HG02852 (cell line): ENCODE measurements around the gene LGALS3BP.
"Not testable (repeated sequence)": the region's sequence is repeated elsewhere in the genome, so short reads cannot be mapped to it uniquely, and the experiment has no call there.

Experiments used
- ATAC-seq: cut with Tn5 transposase; IDR thresholded peaks from one replicate; pipeline ENCODE4 v1.9.1; 2021; ENCODE audit warnings: mild to moderate bottlenecking, moderate library complexity; ENCODE audit not compliant: unreplicated experiment

LGALS3BP gene

DNA sequence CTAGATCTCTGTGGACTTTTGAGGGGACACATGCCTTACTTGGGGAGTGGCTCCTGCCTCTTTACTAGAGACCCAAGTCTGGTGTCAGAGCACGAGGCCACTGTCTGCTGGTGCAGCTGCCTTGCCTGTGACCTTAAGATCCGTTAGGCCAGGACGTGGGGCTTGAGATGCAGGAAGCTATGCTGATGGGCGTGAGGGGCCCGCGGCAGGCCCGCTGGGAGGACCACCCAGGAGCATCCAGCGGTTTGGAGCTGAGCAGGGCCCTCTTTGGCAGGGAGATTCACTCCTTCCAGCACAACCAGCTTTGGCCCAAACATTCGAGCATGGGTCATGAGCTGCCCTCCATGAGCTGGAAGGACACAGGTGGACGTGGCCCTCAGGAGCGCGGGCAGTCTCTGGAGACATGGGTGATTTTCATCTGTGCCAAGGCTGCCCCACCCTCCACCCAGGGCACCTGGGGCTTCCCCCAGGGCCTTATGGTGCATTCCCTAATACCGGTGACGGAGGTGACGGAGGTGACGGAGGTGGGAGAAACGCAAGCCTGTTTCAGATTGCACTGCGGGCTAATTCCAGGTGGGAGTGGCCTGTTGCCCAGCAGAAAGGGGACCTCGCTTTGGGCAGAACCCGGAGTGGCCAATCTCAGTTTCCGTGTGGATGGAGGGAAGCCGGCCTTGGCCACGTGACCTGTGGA is 12.7 kb downstream of the LGALS3BP start:
- ATAC-seq, result no peak

DNA sequence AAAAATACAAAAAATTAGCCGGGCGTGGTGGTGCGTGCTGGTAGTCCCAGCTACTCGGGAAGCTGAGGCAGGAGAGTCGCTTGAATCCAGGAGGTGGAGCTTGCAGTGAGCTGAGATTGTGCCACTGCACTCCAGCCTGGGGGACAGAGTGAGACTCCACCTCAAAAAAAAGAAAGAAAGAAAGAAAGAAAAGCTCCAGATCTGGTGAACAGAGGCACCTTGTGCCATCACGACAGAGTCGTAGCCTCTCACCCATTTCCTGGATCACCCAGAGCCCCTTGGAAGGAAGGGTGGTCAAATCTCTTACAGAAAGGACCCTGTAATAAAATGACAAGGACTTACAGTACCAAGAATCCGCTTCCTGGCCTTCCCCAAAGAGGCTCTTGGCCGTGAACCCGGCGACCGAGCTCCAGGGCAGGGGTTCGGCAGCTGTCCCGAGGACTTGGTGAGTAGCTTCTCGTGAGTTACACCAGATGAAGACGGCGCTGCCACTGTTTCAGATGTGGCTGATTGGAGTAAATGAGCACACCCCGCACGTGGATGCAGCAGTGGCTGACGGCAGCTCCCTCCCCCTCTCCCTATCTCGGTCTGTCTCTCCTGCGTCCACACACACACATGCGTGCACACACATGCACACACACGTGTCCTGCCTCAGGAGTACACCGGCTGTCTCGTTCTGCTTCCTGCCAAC is 13.5 kb downstream of the LGALS3BP start:
- ATAC-seq, result no peak

DNA sequence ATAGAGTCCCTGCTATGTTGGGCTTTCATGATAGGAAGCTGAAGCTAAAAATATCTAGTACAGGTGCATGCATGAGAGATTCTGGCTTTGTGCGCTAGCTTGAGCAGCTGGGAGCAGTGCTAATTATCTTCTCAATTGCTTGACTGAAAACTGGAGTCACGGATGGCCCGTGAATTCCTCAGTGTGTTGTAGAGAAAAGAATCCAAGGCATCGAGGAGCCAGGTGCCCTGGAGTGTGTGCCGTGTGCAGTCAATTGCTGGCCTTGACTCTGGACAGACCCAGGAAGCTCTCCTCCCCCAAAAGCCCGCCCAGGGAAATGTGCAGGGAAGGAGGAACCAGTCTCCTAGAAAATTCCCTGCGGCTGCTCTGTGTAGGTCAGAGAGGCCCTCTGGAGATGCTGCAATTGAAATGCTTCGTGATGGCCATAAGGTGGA is 14.2 kb downstream of the LGALS3BP start:
- no peak for ATAC-seq

DNA sequence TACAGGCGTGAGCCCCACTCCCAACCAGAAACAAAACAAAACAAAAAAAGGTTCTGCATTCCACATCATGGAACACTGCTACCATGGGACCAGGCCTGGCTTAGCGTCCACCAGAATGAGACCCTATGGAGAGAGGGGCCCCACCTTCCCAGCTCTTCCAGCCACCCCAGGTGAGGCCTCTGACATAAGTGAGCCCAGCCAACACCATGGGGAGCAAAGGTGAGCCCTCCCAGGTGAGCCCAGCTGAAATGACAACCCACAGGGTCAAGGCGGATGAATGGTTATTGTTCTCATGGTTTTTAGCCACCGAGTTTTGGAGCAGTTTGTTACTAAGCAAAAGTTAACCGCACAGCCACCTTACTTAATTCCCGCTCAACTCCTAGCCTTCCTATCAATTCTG is 16.3 kb downstream of the LGALS3BP start:
- no peak for ATAC-seq

DNA sequence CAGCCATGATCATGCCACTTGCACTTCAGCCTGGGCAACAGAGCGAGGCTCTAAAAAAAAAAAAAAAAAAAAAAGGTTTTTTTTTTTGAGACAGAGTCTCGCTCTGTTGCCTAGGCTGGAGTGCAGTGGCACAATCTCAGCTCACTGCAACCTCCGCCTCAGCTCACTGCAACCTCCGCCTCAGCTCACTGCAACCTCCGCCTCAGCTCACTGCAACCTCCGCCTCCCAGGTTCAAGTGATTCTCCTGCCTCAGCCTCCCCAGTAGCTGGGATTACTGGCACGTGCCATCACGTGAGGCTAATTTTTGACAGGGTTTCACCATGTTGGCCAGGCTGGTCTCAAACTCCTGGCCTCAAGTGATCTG is 16.8 kb downstream of the LGALS3BP start:
- ATAC-seq, result not testable (repeated sequence)

DNA sequence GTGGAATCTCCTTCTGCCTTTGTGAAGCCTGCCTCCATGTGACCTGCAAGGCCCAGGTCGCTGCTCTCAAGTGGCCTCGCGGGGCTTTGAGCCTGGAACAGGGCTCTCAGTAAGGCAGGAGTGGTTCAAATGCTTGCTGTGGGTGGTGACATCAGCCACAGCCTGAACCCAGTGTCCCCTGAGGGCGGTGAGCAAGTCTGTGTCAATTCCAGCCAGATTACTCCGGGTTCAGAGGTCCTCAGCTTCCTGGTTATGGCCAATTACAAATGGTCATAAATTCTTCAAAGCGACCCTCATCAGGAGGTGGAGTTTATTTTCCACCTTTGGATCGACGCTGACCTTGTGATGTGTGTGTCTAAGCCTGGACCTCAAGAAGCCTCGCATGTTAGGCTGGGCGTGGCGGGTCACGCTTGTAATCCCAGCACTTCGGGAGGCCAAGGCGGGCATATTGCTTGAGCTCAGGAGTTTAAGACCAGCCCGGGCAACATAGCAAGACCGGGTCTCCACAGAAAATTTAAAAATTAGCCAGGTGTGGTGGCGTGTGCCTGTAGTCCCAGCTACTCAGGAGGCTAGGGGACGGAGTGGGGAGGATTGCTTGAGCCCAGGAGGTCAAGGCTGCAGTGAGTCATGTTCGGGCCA is 17.3 kb downstream of the LGALS3BP start:
- ATAC-seq, result no peak

DNA sequence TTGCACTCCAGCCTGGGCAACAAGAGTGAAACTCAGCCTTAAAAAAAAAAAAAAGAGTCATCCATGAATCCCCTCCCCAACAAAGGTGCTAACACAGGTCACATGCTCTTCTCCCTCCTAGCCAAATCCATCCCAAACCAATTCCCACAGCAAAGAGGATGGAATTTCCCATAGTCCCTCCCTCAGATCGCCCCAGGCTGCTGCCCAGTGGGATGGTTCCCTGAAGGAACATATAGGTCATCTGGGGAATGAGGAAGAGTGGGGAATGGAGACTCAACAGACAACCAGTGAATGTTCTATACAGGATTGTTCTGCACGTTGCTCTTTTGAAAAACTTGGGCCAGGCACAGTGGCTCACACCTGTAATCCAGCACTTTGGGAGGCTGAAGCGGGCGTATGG is 18.2 kb downstream of the LGALS3BP start:
- no peak for ATAC-seq

DNA sequence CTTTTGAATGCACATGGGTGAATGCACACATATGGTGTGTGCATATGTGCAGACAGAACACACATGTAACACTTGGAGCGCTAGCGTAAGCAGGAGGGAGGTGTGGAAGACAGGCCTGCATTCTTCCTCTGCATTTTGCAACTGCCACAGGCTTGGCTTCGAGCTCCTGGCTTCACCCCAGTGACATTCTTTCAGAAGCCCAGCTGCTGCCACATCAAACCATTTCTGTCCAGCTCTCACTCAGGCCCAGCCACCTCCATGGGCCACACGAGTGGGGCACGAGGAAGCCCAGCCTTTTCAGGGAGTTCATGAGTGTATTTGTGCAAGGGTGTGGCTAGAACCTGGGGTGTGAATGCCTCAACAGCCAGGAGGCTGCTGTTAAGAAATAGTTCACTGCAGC is 18.8 kb downstream of the LGALS3BP start:
- ATAC-seq, result no peak

DNA sequence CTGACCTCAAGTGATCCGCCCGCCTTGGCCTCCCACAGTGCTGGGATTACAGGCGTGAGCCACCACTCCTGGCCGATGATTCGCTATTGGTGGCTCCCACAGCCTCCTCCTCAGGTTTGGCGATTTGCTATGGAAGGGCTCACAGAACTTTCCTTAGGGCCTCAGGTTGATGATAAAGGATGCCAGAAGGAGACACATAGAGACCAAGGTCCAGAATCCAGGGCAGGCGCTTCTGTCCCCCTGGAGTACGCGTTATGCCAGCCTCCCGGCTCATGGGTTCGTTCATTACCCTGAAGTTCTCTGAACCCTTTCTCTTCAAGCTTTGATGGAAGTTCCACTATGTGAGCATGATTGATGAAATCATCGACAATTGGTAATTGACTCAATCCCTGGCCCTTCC is 19.9 kb downstream of the LGALS3BP start:
- no peak for ATAC-seq

DNA sequence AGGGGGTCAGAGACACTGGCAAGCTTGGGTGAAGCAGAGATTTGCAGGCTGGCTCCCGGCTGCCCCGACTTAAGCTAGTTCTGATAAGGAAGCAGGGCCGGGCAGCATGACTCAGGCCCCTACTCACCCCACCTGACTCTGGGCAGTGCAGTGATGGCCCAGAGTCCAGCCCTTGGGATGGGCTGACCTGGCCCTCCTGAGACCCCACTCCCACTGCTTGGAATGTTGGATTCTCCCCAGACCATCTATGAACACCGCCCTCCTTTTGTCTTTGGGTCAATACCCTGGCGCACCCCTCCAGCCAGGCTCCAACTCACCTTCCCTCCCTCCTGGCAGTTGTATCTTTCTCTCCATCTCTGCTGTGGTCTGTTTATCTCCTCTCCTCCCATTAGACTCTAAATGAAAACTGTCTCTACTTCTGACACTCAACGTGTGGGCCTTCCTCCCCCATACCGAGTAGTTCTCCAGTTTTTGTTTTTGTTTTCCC is 21.0 kb downstream of the LGALS3BP start:
- no peak for ATAC-seq

DNA sequence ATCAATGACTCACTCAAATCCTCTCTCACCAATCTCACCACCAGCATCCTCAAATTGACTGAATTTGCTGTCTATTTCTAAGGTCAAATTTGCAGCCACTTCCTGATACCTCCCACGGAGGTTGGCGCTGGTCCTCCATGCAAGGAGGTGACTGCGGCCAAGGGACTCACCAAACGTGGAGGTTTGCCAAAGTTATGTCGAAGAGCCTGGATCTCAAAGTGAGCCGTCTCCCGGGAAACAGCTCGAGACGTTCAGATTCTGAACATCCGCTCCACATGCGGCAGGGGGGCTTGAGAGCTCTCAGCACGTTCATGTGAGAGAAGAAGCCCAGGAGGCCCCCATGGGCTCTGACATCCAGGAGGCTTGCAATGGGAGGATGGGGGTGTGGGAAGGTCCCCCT is 22.6 kb downstream of the LGALS3BP start:
- ATAC-seq, result no peak

DNA sequence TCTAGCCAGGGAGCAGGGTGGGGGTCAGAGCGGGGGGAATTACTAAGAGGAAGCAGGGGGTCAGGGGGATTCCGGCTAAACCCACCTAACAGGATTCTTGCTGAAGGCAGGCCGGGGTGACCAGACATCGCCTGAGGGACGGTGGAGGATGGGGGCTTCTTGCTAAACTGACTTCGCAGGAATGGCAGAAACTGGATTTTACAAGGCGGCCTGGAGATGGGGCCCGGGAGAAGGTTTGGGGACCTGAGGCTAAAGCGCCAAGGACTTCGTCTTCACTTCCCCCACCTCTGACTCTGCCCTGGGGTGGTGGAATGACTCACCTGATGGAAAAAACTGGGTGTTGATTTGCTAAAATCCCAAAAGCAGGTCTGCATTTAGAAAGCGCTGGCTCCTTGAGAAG is 23.5 kb downstream of the LGALS3BP start:
- ATAC-seq, result no peak

DNA sequence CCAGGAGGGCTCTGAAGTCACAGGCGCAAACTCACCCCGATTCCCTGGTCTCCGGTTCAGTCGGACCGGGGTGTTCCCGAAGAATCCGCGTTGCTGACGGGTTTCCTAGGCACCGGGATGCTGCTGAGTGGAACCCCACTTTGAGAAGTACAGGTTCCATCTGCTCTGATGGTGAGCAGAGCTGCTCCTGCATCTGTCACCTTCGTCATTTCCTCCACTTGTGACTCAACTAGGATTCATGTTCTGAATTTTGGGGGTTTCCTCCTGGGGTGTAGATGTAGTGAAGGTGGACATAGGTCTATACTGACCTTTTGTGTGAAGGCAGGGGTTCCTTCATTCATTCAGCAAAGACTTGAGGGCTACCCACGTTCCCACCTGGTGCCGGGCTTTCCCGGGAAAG is 25.0 kb downstream of the LGALS3BP start:
- ATAC-seq, result no peak

DNA sequence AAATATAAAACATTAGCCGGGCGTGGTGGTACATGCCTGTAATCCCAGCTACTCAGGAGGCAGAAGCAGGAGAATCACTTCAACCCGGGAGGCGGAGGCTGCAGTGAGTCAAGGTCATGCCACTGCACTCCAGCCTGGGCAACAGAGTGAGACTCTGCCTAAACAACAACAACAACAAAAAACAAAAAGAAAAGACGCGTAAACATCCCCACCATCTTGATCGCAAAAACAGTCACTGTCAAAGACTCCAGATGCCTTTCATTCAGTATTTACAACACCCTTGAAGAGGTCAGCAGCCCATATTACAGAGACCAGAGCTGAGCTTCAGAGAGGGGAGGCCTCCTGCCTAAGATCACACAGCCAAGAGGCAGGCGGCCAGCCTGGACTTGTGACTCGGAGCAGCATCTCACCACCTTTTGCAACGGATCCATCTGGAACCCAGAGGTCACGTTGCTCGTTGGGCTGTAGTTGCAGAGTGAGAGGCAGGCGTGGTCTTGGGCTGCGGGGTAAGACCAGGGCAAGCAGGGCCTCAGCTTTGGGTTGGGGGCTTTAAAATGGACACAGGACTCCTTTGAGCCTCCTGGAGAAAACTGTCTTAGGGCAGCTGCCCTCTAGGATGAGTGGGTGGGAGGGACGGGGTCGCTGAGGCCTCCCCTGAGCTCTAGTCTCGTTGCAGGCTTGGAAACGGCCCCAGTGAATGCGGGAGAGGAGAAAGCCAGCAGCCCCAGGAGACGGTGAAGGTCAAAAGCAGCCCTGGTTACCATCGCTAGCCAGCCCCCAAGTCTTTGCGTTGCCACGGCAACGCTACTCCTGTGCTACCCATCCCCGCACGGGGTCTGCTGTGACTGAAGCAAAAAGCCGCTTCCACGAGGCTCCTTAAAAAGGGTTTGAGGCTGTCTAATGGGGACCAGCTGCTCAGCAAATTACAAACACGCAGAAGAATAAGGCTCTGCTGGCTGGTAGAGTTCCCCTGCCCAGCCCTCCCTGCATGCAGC is 26.1 kb downstream of the LGALS3BP start:
- ATAC-seq, result no peak

DNA sequence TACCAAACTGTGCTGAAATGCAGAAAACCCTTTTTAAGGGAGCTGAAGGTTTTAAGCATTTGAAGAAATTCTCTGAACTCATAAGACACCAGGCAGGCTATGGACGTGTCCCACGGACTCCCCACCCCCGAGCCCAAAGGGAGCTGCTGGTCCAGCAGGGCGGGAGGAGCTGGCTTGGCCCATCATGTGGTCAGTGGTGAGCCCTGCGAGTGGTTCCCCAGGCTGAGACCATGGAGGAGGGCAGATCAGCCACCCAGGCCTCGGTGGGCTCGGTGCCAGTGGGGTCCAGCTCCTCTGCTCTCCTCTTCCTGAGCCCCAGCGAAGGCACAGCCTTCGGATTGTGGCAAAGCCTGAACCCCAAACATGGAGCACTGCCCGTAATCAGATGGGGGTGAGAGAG is 27.0 kb downstream of the LGALS3BP start:
- ATAC-seq, result no peak

DNA sequence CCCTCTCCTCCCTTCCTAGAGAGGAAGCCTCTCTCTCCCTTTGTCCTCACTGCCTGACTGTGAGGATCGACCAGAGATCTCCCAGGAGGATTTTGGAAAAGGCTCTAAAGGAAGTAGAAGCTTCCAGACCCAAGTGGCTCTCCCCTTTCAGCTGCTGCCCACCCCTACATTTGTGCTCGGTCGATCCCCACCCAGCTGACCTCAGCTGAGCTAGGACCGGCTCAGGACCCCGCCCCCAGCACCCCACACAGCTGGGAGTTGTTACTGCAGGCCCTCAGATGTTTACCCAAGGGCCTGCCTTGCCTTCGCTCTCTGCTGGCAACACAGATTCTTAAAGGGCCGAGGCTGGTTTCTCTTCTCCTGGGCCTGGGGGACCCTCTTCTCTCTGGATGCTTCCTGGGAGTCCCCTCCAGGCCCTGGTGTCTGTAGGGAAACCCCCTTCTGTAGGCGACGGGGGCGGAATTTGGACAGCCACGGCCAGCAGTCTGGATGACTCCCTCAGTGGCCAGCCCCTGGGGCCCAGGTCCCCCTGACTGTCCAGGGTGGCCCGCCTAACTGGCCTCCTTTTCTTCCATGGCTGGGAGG is 27.7 kb downstream of the LGALS3BP start:
- no peak for ATAC-seq

DNA sequence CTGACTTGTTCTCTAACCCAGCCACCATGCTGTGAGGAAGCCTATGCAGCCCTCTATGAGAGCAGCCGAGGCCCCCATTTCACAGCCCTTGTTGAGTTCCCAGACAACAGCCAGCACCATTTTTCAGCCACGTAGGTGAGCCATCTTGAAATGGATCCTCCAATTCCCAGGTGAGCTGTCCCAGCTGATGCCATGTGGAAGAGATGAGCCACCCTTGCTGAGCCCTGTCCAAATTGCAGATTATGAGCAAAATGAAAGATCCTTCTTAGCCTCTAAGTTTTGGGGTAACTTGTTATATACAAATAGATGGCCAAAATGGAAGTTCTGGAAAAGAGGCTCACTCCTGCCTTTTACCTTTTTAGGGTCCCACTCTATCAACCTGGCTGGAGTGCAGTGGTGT is 28.9 kb downstream of the LGALS3BP start:
- ATAC-seq, result no peak

DNA sequence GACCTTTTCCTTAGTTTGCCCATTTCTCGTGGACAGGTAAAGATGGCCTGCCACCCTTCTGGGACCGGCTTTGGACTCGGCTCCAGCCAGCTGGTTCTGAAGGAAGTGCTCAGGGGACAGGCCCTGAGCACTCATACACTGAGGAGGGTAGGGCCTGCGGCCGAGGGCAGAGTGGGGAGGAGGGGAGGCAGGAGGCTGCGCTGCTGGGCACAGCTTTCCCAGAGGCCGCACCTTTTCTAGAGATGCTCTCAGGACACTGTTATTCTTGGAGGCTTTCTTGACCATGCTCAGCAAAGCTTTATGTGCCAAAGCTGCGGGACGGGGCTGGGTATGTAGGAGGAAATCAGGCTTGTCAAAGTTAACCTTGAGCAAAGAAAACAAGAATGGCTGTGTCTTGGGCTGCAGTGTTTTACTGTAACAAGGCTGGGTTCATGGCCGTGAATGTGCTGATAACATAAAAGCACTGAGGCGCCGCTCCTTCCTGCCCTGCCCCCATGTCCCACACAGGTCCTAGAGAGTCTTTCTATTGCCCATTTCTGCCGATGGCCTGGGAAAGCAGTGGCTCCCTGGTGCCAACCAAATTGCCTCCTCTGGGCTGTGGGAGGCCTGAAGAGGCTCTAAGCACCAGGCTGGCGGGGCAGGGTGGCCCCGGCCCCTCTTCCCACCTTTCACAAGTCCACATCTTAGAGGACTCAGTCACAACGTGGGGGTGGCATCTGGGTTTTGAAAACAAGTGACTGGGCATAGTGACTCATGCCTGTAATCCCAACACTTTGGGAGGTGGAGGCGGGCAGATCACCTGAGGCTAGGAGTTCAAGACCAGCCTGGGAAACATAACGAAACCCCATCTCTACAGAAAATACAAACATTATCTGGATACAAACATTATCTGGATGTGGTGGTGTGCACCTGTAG is 32.2 kb downstream of the LGALS3BP start:
- ATAC-seq, result no peak

DNA sequence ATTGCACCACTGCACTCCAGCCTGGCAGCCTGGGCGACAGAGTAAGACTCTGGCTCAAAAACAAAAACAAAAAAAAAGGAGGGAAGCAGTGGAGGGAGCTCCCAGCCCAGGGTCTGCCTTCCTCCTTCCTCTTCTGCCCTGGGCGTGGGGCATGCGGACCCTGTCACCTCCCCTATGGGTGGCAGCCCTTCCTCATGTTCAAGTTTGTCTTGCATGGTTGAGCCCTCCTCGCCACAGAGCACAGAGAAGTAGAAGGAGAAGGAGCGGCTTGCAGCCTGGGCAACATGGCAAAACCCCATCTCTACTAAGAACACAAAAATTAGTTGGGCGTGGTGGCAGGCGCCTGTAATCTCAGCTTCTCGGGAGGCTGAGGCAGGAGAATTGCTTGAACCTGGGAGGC is 33.1 kb downstream of the LGALS3BP start:
- ATAC-seq, result no peak

DNA sequence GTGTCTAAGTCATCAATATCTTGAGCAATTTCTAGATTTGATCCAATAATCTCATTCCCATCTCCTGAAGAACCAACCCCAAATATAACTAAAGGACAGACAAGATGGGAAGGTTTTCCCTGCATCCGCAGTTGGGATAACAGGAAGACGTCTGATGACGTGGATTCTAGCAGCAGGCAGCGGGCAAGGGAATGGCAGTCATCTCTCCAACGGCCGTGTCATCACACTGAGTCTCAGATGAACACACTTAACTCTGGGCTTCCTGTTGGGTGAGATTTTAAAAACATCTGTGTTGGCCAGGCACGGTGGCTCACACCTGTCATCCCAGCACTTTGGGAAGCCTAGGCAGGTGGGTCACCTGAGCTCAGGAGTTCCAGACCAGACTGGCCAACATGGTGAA is 33.6 kb downstream of the LGALS3BP start:
- ATAC-seq, result no peak
